Measurements from ENCODE around the gene HOXA6. TPM values are rescaled to one million over a fixed set of nuclear protein-coding genes. Genes with fewer than 3 reads are reported as not detected.
A peak's percentile ranks its signal among the peaks of the same experiment; 100 is the strongest.

The HOXA6 gene
- total RNA-seq, 1 experiment from 2014 or later, result 12.7 TPM

DNA sequence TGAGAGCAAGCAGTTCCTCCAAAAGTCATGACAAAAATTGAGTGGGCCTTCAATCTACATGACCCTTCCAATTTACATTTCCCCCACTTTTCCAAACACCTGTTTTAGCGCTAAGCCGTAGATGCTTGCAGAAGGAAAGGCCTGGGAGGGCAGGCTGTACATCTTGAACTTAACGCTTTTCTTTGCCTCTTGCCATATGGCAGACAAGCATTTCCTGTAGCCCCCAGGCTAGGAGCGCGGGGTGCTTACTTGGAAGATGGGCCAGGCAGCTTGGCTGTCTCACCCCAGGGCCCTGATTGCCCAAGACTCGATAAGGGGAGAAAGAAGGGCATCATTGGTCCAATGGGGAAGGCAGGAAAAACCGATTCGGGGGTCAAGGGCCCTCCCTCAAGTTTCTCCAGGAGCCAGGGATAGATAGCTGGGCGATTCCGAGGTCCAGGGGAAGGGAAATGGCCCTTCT is 24.8 kb upstream of the HOXA6 start:
- ATAC-seq, result no peak
- CTCF ChIA-PET, result interaction anchor here (0.9 to 6.6 kb wide), 4 partner anchors 7 to 761 kb away, joined by 3 to 32 read pairs (median 3); no protein-coding TSS in a partner anchor

DNA sequence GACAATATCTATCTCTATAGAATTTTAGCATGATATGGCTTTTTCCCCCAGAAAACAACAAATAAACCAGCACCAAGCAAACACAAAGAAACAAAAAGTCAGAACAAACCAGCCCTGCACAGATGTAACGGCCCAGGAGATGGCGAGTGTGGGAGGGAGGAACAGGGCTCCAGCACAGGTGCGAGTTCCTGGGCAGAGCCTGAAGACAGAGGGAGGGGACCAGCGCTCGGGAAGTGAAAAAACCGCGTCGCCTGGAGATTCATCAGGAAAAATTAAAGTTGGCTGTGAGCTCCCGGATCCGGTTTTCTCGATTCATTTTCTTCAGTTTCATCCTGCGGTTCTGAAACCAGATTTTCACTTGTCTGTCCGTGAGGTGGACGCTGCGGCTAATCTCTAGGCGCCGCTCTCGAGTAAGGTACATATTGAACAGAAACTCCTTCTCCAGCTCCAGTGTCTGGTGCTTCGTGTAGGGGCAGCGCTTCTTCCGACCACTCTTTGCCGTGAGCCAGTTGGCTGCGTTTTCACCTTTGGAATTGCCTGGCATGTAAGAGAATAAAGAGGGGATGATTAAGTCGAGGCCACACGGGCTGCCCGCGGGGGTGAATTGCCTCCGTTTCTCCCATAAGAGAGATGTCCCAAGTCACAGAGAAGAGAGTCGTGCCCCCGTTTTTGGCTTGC is 24.2 kb upstream of the HOXA6 start:
- intact Hi-C loops (cut with micrococcal nuclease), result no loop called here
- H3K9ac ChIP-seq (ENCODE audit: low read length), result peak overlapping the region; percentile 89
- DNase-seq (ENCODE audit: low read depth, low spot score) (no peak), ATAC-seq (0 out of 2 replicates have a peak, but pooled peaks have one; percentile 16)
- H3K9me2 ChIP-seq (ENCODE audit: insufficient read depth), result no peaks in the 10 kb centered on the region
- H3K79me2 ChIP-seq (ENCODE audit: insufficient read depth, low read length), result peaks cover 81% of the 10 kb centered on the region
- TF ChIP-seq POLR2A (IDR thresholded peaks at IDR 0.05; ENCODE audit: borderline replicate concordance, extremely low read depth, insufficient read depth, insufficient read length) (peak; percentile 26), POLR2AphosphoS5 (IDR thresholded peaks at IDR 0.05; ENCODE audit: low read depth, low read length) (peak; percentile 14; the same call in 1 of the 2 replicates)
- TF ChIP-seq, protein P1, sequence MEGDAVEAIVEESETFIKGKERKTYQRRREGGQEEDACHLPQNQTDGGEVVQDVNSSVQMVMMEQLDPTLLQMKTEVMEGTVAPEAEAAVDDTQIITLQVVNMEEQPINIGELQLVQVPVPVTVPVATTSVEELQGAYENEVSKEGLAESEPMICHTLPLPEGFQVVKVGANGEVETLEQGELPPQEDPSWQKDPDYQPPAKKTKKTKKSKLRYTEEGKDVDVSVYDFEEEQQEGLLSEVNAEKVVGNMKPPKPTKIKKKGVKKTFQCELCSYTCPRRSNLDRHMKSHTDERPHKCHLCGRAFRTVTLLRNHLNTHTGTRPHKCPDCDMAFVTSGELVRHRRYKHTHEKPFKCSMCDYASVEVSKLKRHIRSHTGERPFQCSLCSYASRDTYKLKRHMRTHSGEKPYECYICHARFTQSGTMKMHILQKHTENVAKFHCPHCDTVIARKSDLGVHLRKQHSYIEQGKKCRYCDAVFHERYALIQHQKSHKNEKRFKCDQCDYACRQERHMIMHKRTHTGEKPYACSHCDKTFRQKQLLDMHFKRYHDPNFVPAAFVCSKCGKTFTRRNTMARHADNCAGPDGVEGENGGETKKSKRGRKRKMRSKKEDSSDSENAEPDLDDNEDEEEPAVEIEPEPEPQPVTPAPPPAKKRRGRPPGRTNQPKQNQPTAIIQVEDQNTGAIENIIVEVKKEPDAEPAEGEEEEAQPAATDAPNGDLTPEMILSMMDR (IDR thresholded peaks at IDR 0.05 in 2 of 3, conservative IDR thresholded peaks at IDR 0.05 in 1 of 3; ENCODE audit: borderline replicate concordance in 1 of 3, insufficient read depth in 1 of 3, low read depth in 2 of 3, low read length in 2 of 3), result 0 out of 6 replicates have a peak, but pooled peaks of 1 of the 3 experiments have one; percentile 4
- TF ChIP-seq, protein P2, sequence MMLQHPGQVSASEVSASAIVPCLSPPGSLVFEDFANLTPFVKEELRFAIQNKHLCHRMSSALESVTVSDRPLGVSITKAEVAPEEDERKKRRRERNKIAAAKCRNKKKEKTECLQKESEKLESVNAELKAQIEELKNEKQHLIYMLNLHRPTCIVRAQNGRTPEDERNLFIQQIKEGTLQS (IDR thresholded peaks at IDR 0.05), result no peak
- no peaks in the 10 kb centered on the region for H3K36me3 ChIP-seq (ENCODE audit: control insufficient read depth in 1 of 2, insufficient read depth in 2 of 2, low read length in 2 of 2)
- H2AFZ ChIP-seq (ENCODE audit: low read depth, low read length, poor library complexity, severe bottlenecking), result no peak overlapping the region
- peak overlapping the region; percentile 91 for H3K27ac ChIP-seq (ENCODE audit: low read depth, low read length)
- peak overlapping the region; percentile 66 to 77 for H3K4me3 ChIP-seq (replicated peaks in 1 of 2; ENCODE audit: low read depth in 1 of 2, low read length in 2 of 2)
- POLR2A ChIA-PET, result interaction anchor here (1.3 to 2.2 kb wide), 3 partner anchors 8 to 21 kb away, joined by 3 to 7 read pairs (median 5); no protein-coding TSS in a partner anchor
- TSS peak; percentile 3 for BruUV-seq (replicated peaks)
- RAD21 ChIA-PET (ENCODE audit: low non-redundant PET in 1 of 2, low total read pairs in 2 of 2, uncharacterized antibody in 2 of 2, unreplicated experiment in 2 of 2), result interaction anchor here in 1 of 2 experiments (1.9 kb wide), 1 partner anchor 11 kb away, joined by 4 read pairs; no protein-coding TSS in a partner anchor
- H3K4me1 ChIP-seq (ENCODE audit: control insufficient read depth in 1 of 2, insufficient read depth in 2 of 2, low read length in 2 of 2), result peaks cover 34 to 69% of the 10 kb centered on the region in 2 experiments
- CTCF ChIA-PET, result interaction anchor here (1.8 to 6.6 kb wide), 2 partner anchors 8 to 11 kb away, joined by 3 to 32 read pairs; no protein-coding TSS in a partner anchor
- H3K9me3 ChIP-seq (ENCODE audit: control insufficient read depth in 1 of 2, insufficient read depth in 1 of 2, low read depth in 1 of 2, low read length in 2 of 2), result no peaks in the 10 kb centered on the region
- H3K27me3 ChIP-seq (ENCODE audit: insufficient read depth, low read length), result no peaks in the 10 kb centered on the region
- peak overlapping the region; percentile 97 for H3K4me2 ChIP-seq (ENCODE audit: low read length)
- H4K20me1 ChIP-seq (ENCODE audit: insufficient read depth), result no peaks in the 10 kb centered on the region

More for the DNA sequence above, 24.8 kb upstream of the HOXA6 start:
- Histone ChIP-seq H3K9me3 (ENCODE audit: control insufficient read depth in 1 of 2, insufficient read depth in 1 of 2, low read depth in 1 of 2, low read length in 2 of 2) (no peaks in the 10 kb centered on the region), H3K36me3 (ENCODE audit: control insufficient read depth in 1 of 2, insufficient read depth in 2 of 2, low read length in 2 of 2) (no peaks in the 10 kb centered on the region), H3K27ac (ENCODE audit: low read depth, low read length) (peak overlapping the region; percentile 91), H3K79me2 (ENCODE audit: insufficient read depth, low read length) (peaks cover 75% of the 10 kb centered on the region), H3K4me1 (ENCODE audit: control insufficient read depth in 1 of 2, insufficient read depth in 2 of 2, low read length in 2 of 2) (peaks cover 34 to 63% of the 10 kb centered on the region in 2 experiments), H3K9ac (ENCODE audit: low read length) (peak overlapping the region; percentile 89), H3K27me3 (ENCODE audit: insufficient read depth, low read length) (no peaks in the 10 kb centered on the region), H3K4me3 (replicated peaks in 1 of 2; ENCODE audit: low read depth in 1 of 2, low read length in 2 of 2) (peak overlapping the region; percentile 66 to 77), H2AFZ (ENCODE audit: low read depth, low read length, poor library complexity, severe bottlenecking) (no peak overlapping the region), H4K20me1 (ENCODE audit: insufficient read depth) (no peaks in the 10 kb centered on the region), H3K4me2 (ENCODE audit: low read length) (peak overlapping the region; percentile 97), H3K9me2 (ENCODE audit: insufficient read depth) (no peaks in the 10 kb centered on the region)
- no TSS peak for BruUV-seq (replicated peaks)
- no peak for DNase-seq (ENCODE audit: low read depth, low spot score)
- ChIA-PET RAD21 (ENCODE audit: low non-redundant PET in 1 of 2, low total read pairs in 2 of 2, uncharacterized antibody in 2 of 2, unreplicated experiment in 2 of 2) (interaction anchor here (1.1 to 1.9 kb wide), 2 partner anchors 11 to 57 kb away, joined by 3 to 4 read pairs; no protein-coding TSS in a partner anchor), POLR2A (interaction anchor here (2.2 kb wide), 1 partner anchor 8 kb away, joined by 7 read pairs; no protein-coding TSS in a partner anchor)
- intact Hi-C loops (cut with micrococcal nuclease), result no loop called here
- TF ChIP-seq POLR2A (IDR thresholded peaks at IDR 0.05; ENCODE audit: borderline replicate concordance, extremely low read depth, insufficient read depth, insufficient read length), result peak; percentile 15
- TF ChIP-seq YY1 (IDR thresholded peaks at IDR 0.05; ENCODE audit: extremely low read depth, insufficient replicate concordance, low read depth, low read length), result no peak

All from HCT116 (cell line).